Osteoblast (primary cell): Measurements from ENCODE around the gene SQSTM1. TPM values are rescaled to one million over a fixed set of nuclear protein-coding genes. Genes with fewer than 3 reads are reported as not detected.
A peak's percentile ranks its signal among the peaks of the same experiment; 100 is the strongest.

Experiments
- DNase-seq: peaks from one replicate; pipeline ENCODE4 v3.0.0; 2011; ENCODE audit warnings: low spot score, mixed read lengths; ENCODE audit not compliant: insufficient read length; ENCODE audit errors: missing footprints
- H2AFZ ChIP-seq: 2 replicates; pipeline ENCODE4 v1.6.0; 2011; ENCODE audit warnings: mild to moderate bottlenecking, low read length
- H3K27ac ChIP-seq: 2 replicates; pipeline ENCODE4 v1.5.1; 2011; ENCODE audit warnings: mild to moderate bottlenecking, low read depth, low read length, moderate library complexity
- H3K27me3 ChIP-seq: 2 replicates; pipeline ENCODE4 v1.6.0; 2012; ENCODE audit warnings: mild to moderate bottlenecking, control low read depth, inconsistent platforms, low read length, moderate library complexity; ENCODE audit not compliant: insufficient read depth
- H3K36me3 ChIP-seq: 2 replicates; pipeline ENCODE4 v1.5.1; 2011; ENCODE audit warnings: mild to moderate bottlenecking, low read length, control low read depth, moderate library complexity; ENCODE audit not compliant: insufficient read depth
- H3K4me1 ChIP-seq: 2 replicates; pipeline ENCODE4 v1.5.1; 2011; ENCODE audit warnings: mild to moderate bottlenecking, low read length, control low read depth, moderate library complexity; ENCODE audit not compliant: insufficient read depth
- H3K4me2 ChIP-seq: 2 replicates; pipeline ENCODE4 v1.6.0; 2011; ENCODE audit warnings: mild to moderate bottlenecking, low read length; ENCODE audit not compliant: insufficient read depth
- H3K4me3 ChIP-seq: fragments of 200-600 bp; sonication (generic); 3 replicates; pipeline ENCODE4 v1.5.1; 2012; ENCODE audit warnings: mild to moderate bottlenecking, low read length, inconsistent platforms; ENCODE audit not compliant: insufficient read depth
- H3K79me2 ChIP-seq: 2 replicates; pipeline ENCODE4 v1.6.0; 2012; ENCODE audit warnings: mild to moderate bottlenecking, low read length, control low read depth, inconsistent platforms; ENCODE audit not compliant: insufficient read depth
- H3K9me3 ChIP-seq: 2 replicates; pipeline ENCODE4 v1.5.1; 2011; ENCODE audit warnings: low read depth, low read length, control low read depth
- H4K20me1 ChIP-seq: 2 replicates; pipeline ENCODE4 v1.6.0; 2012; ENCODE audit warnings: mild to moderate bottlenecking, low read length, control low read depth; ENCODE audit not compliant: insufficient read depth
- total RNA-seq: library from RNA; depleted of rRNA; stranded (reverse); fragments of >200 nt; gene quantifications from 2 replicates; pipeline ENCODE4 v1.2.3, GENCODE V29; 2012
- TF ChIP-seq, protein P1 (sequence below): IDR thresholded peaks from 2 replicates; pipeline ENCODE4 v1.5.1; 2011; ENCODE audit warnings: mild to moderate bottlenecking, low read depth, low read length, moderate library complexity; ENCODE audit errors: extremely low read depth

The SQSTM1 gene
- total RNA-seq, 1 donor = 992 TPM

- H3K27me3 ChIP-seq = no peaks in the 10 kb centered on the region
- no peak overlapping the region for H3K27ac ChIP-seq
- no peak overlapping the region for H3K4me3 ChIP-seq
- no peak overlapping the region for H2AFZ ChIP-seq
- H3K79me2 ChIP-seq = no peaks in the 10 kb centered on the region
- H3K36me3 ChIP-seq = peaks cover 68% of the 10 kb centered on the region
- no peaks in the 10 kb centered on the region for H4K20me1 ChIP-seq
- no peak overlapping the region for H3K4me2 ChIP-seq
- no peaks in the 10 kb centered on the region for H3K9me3 ChIP-seq
- no peak for DNase-seq
- TF ChIP-seq, protein P1, sequence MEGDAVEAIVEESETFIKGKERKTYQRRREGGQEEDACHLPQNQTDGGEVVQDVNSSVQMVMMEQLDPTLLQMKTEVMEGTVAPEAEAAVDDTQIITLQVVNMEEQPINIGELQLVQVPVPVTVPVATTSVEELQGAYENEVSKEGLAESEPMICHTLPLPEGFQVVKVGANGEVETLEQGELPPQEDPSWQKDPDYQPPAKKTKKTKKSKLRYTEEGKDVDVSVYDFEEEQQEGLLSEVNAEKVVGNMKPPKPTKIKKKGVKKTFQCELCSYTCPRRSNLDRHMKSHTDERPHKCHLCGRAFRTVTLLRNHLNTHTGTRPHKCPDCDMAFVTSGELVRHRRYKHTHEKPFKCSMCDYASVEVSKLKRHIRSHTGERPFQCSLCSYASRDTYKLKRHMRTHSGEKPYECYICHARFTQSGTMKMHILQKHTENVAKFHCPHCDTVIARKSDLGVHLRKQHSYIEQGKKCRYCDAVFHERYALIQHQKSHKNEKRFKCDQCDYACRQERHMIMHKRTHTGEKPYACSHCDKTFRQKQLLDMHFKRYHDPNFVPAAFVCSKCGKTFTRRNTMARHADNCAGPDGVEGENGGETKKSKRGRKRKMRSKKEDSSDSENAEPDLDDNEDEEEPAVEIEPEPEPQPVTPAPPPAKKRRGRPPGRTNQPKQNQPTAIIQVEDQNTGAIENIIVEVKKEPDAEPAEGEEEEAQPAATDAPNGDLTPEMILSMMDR = no peak
- H3K4me1 ChIP-seq = no peaks in the 10 kb centered on the region
Observed at GRCh38 chr5:179868541-179868940, 47.8 kb downstream of the SQSTM1 start.

- no peaks in the 10 kb centered on the region for H4K20me1 ChIP-seq
- H3K27ac ChIP-seq = no peak overlapping the region
- peak; percentile 64 for DNase-seq
- no peak overlapping the region for H3K4me3 ChIP-seq
- H3K9me3 ChIP-seq = no peaks in the 10 kb centered on the region
- no peaks in the 10 kb centered on the region for H3K27me3 ChIP-seq
- TF ChIP-seq, protein P1 = no peak
- no peaks in the 10 kb centered on the region for H3K79me2 ChIP-seq
- H2AFZ ChIP-seq = no peak overlapping the region
- H3K4me2 ChIP-seq = no peak overlapping the region
- no peaks in the 10 kb centered on the region for H3K4me1 ChIP-seq
- peaks cover 64% of the 10 kb centered on the region for H3K36me3 ChIP-seq
Observed at GRCh38 chr5:179869101-179869500, 48.4 kb downstream of the SQSTM1 start.

DNA sequence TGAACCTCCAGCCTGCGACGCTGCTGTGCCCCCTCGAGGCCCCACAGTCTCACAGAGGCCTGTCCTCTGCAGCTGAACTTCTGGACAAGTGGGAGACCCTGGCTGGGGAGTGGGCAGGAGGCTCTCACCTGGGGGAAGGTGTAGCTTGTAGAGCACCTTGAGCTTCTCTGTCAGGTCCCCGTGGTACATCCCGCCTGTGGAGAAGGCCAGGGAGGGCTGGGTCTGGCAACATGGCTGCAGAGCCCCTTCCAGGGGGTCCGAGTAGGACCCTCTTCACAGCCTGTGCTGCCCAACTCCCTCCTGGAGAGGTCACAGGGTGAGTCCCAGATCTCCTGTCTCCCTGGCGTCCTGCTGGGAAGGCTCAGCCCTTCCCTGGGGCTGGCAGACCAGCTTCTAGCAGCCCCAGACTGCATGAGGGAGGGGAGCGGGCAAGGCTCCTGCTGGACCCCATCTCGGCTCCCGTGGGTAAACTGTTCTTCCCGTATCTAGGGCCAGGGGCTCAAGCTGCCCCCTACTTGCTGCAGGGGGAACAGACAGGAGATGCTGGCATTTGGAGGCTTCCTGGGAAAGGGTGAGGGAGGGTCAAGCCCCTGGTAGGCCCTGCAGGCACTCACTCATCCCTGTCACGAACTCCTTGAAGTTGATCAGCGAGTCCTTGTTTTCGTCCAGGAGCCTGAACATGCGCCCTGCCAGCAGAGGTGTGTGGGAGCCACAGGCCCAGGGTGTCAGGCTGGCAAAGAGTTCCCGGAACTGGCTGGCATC lies 49.1 kb downstream of the SQSTM1 start:
- no peaks in the 10 kb centered on the region for H3K79me2 ChIP-seq
- peaks cover 61% of the 10 kb centered on the region for H3K36me3 ChIP-seq
- H3K4me3 ChIP-seq = no peak overlapping the region
- H2AFZ ChIP-seq = no peak overlapping the region
- no peaks in the 10 kb centered on the region for H3K27me3 ChIP-seq
- no peak overlapping the region for H3K27ac ChIP-seq
- TF ChIP-seq, protein P1 = no peak
- no peaks in the 10 kb centered on the region for H3K4me1 ChIP-seq
- no peak overlapping the region for H3K4me2 ChIP-seq
- DNase-seq = peak; percentile 74
- H3K9me3 ChIP-seq = no peaks in the 10 kb centered on the region
- no peaks in the 10 kb centered on the region for H4K20me1 ChIP-seq

GRCh38 chr5:179870403-179870903 lies 49.7 kb downstream of the SQSTM1 start:
- TF ChIP-seq, protein P1 = no peak
- Histone ChIP-seq H3K4me1 (no peaks in the 10 kb centered on the region), H3K36me3 (peaks cover 60% of the 10 kb centered on the region), H3K4me2 (no peak overlapping the region), H4K20me1 (no peaks in the 10 kb centered on the region), H3K79me2 (no peaks in the 10 kb centered on the region), H3K9me3 (no peaks in the 10 kb centered on the region), H3K27me3 (no peaks in the 10 kb centered on the region), H3K4me3 (no peak overlapping the region), H3K27ac (no peak overlapping the region), H2AFZ (no peak overlapping the region)
- DNase-seq = peak; percentile 86
